Stimulated activated CD4-positive, alpha-beta T cell treated with anti-CD3 and anti-CD28 coated beads, Interleukin-4, amount 100 ng/mL, for 48 hours (primary cell): Measurements from ENCODE around the gene NAGS.
"Not testable (repeated sequence)": the region's sequence is repeated elsewhere in the genome, so short reads cannot be mapped to it uniquely, and the experiment has no call there.

Experiments used
- DNase-seq, 2 donors: peaks; one replicate each; pipeline ENCODE4 v3.0.0-alpha.2; 2020; ENCODE audit warnings: low read depth in 2 of 2

NAGS gene

GRCh38 chr17:43983515-43984411 is 20.7 kb upstream of the NAGS start:
- no peak for DNase-seq

- DNase-seq = no peak
These were observed 19.9 kb upstream of the NAGS start for GRCh38 chr17:43984521-43984920.

GRCh38 chr17:43986225-43986981 is 18.0 kb upstream of the NAGS start:
- DNase-seq = no peak

GRCh38 chr17:43987131-43988021 is 17.0 kb upstream of the NAGS start:
- no peak for DNase-seq

GRCh38 chr17:43988301-43988700 is 16.1 kb upstream of the NAGS start:
- no peak for DNase-seq

GRCh38 chr17:43992641-43993040 is 11.8 kb upstream of the NAGS start:
- DNase-seq = no peak

- peak; percentile 62 to 64 for DNase-seq
These were observed 9.9 kb upstream of the NAGS start for GRCh38 chr17:43994272-43995149.

- DNase-seq = no peak
These were observed 9.3 kb upstream of the NAGS start for GRCh38 chr17:43995150-43995471.

- not testable (repeated sequence) for DNase-seq
These were observed 7.2 kb upstream of the NAGS start for GRCh38 chr17:43997180-43997579.

- DNase-seq = no peak
These were observed 5.9 kb upstream of the NAGS start for GRCh38 chr17:43998552-43998951.

GRCh38 chr17:43999024-43999423 is 5.4 kb upstream of the NAGS start:
- DNase-seq = no peak

- DNase-seq = no peak
These were observed 4.1 kb upstream of the NAGS start for GRCh38 chr17:44000141-44000860.

- DNase-seq = no peak
These were observed 3.5 kb upstream of the NAGS start for GRCh38 chr17:44000871-44001460.

- no peak for DNase-seq
These were observed 2.9 kb upstream of the NAGS start for GRCh38 chr17:44001461-44001920.

- DNase-seq = no peak
These were observed 2.1 kb upstream of the NAGS start for GRCh38 chr17:44002141-44002848.

GRCh38 chr17:44004761-44005526 is 522 bp downstream of the NAGS start:
- no peak for DNase-seq

- DNase-seq = no peak
These were observed 1.3 kb downstream of the NAGS start for GRCh38 chr17:44005527-44006271.

- no peak for DNase-seq
These were observed 1.8 kb downstream of the NAGS start for GRCh38 chr17:44006272-44006597.
